Measurements from ENCODE around the gene HSD17B12.
"Not testable (repeated sequence)": the region's sequence is repeated elsewhere in the genome, so short reads cannot be mapped to it uniquely, and the experiment has no call there.

Gene HSD17B12

GRCh38 chr11:43649501-43649900, 31.0 kb upstream of the HSD17B12 start:
- WGBS = 95% methylated on average over 4 of the region's 4 CpGs
- Histone ChIP-seq H3K27me3 (ENCODE audit: insufficient read depth, low read length) (no peaks in the 10 kb centered on the region), H3K9me3 (ENCODE audit: insufficient read depth, low read depth, low read length) (no peaks in the 10 kb centered on the region)

GRCh38 chr11:43649921-43650320, 30.6 kb upstream of the HSD17B12 start:
- WGBS = 100% methylated on average over 1 of the region's 1 CpG
- no peak overlapping the region for H3K4me3 ChIP-seq (ENCODE audit: low read length)
- no peaks in the 10 kb centered on the region for H3K9me3 ChIP-seq (ENCODE audit: insufficient read depth, low read depth, low read length)
- H3K27me3 ChIP-seq (ENCODE audit: insufficient read depth, low read length) = no peaks in the 10 kb centered on the region
- H3K9ac ChIP-seq (ENCODE audit: low read depth, low read length) = no peak overlapping the region
- no peaks in the 10 kb centered on the region; the same call in 1 of the 2 replicates for H3K4me1 ChIP-seq (ENCODE audit: insufficient read depth, low read length)
- H3K27ac ChIP-seq (ENCODE audit: low read depth, low read length) = no peak overlapping the region
- no peaks in the 10 kb centered on the region; the same call in 1 of the 2 replicates for H3K36me3 ChIP-seq (ENCODE audit: insufficient read depth, low read length)

More at GRCh38 chr11:43649501-43649900, 31.0 kb upstream of the HSD17B12 start:
- H3K27ac ChIP-seq (ENCODE audit: low read depth, low read length) = no peak overlapping the region
- no peak overlapping the region for H3K9ac ChIP-seq (ENCODE audit: low read depth, low read length)
- no peak overlapping the region for H3K4me3 ChIP-seq (ENCODE audit: low read length)
- no peaks in the 10 kb centered on the region; the same call in 1 of the 2 replicates for H3K36me3 ChIP-seq (ENCODE audit: insufficient read depth, low read length)
- no peaks in the 10 kb centered on the region; the same call in 1 of the 2 replicates for H3K4me1 ChIP-seq (ENCODE audit: insufficient read depth, low read length)

- not testable (repeated sequence) for H3K4me3 ChIP-seq (ENCODE audit: low read length); H3K27me3 ChIP-seq (ENCODE audit: insufficient read depth, low read length); H3K9ac ChIP-seq (ENCODE audit: low read depth, low read length); H3K36me3 ChIP-seq (ENCODE audit: insufficient read depth, low read length); H3K27ac ChIP-seq (ENCODE audit: low read depth, low read length); H3K4me1 ChIP-seq (ENCODE audit: insufficient read depth, low read length)
- peaks cover 10% of the 10 kb centered on the region; the same call in 1 of the 2 replicates for H3K9me3 ChIP-seq (ENCODE audit: insufficient read depth, low read depth, low read length)
- WGBS = 91% methylated on average over 9 of the region's 9 CpGs
Measured at GRCh38 chr11:43663018-43663417, 17.5 kb upstream of the HSD17B12 start.

DNA sequence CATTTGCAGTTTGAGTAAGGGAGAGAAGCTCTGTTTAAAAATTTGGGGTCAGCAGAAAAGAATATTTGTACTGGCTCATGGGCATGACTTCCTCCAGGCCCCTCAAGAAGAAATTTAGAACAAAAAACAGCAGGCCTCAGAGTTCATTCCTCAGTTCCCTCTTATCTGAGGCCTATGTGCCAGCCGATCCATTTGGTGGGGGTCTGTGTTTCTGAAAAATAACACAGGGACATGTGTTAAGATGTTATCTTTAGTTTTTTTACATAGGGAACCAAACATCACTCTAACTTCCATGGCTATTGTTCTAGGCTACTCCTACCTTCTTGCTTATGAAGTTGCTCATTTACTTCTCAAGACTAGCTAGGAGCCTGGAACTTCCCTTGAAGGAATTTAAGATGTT, 16.2 kb upstream of the HSD17B12 start:
- Histone ChIP-seq H3K9me3 (ENCODE audit: insufficient read depth, low read depth, low read length) (peaks cover 9% of the 10 kb centered on the region; the same call in 1 of the 2 replicates), H3K27ac (ENCODE audit: low read depth, low read length) (no peak overlapping the region), H3K27me3 (ENCODE audit: insufficient read depth, low read length) (no peaks in the 10 kb centered on the region), H3K9ac (ENCODE audit: low read depth, low read length) (no peak overlapping the region), H3K36me3 (ENCODE audit: insufficient read depth, low read length) (no peaks in the 10 kb centered on the region), H3K4me3 (ENCODE audit: low read length) (no peak overlapping the region), H3K4me1 (ENCODE audit: insufficient read depth, low read length) (no peaks in the 10 kb centered on the region)
- WGBS = 83% methylated on average over 1 of the region's 1 CpG

DNA sequence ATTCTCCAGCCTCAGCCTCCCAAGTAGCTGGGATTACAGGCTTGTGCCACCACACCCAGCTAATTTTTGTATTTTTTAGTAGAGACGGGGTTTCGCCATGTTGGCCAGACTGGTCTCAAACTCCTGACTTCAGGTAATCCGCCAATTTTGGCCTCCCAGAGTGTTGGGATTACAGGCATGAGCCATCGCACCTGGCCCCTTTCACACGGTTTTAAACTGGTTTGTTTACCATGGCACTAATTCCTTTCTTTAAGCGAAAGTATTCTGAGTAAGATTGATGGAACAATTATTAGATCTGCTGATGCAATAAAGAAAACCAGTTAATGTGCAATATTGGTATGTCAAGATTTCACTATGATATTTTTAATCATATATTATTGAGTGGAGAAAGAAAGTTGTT, 9.3 kb upstream of the HSD17B12 start:
- H3K9me3 ChIP-seq (ENCODE audit: insufficient read depth, low read depth, low read length); H3K4me1 ChIP-seq (ENCODE audit: insufficient read depth, low read length); H3K27ac ChIP-seq (ENCODE audit: low read depth, low read length); H3K9ac ChIP-seq (ENCODE audit: low read depth, low read length); H3K36me3 ChIP-seq (ENCODE audit: insufficient read depth, low read length); H3K27me3 ChIP-seq (ENCODE audit: insufficient read depth, low read length); H3K4me3 ChIP-seq (ENCODE audit: low read length): not testable (repeated sequence)
- WGBS = 92% methylated on average over 6 of the region's 6 CpGs

DNA sequence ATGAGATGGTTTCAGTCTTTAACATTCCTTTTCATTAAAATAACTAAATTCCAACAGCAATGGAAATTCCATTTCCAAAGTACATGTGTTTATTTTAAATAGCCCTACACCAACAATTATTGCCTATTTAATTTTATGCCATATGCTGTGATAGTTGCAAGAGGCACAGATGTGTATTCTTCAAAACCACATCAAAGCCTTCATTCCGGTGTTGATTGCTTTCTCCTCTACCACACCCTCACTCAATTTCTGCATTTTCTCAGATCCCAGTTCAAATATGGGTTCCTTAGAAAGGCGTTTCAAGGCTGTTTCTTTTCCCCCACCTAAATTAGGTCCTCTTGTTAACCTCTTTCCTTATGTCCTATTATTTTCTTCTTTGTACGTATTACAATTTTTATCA, 6.0 kb upstream of the HSD17B12 start:
- H3K9me3 ChIP-seq (ENCODE audit: insufficient read depth, low read depth, low read length) = no peaks in the 10 kb centered on the region
- H3K4me3 ChIP-seq (ENCODE audit: low read length) = no peak overlapping the region
- H3K4me1 ChIP-seq (ENCODE audit: insufficient read depth, low read length) = no peaks in the 10 kb centered on the region
- WGBS = 84% methylated on average over 2 of the region's 3 CpGs
- no peaks in the 10 kb centered on the region for H3K36me3 ChIP-seq (ENCODE audit: insufficient read depth, low read length)
- H3K9ac ChIP-seq (ENCODE audit: low read depth, low read length) = no peak overlapping the region
- no peak overlapping the region for H3K27ac ChIP-seq (ENCODE audit: low read depth, low read length)
- H3K27me3 ChIP-seq (ENCODE audit: insufficient read depth, low read length) = no peaks in the 10 kb centered on the region

DNA sequence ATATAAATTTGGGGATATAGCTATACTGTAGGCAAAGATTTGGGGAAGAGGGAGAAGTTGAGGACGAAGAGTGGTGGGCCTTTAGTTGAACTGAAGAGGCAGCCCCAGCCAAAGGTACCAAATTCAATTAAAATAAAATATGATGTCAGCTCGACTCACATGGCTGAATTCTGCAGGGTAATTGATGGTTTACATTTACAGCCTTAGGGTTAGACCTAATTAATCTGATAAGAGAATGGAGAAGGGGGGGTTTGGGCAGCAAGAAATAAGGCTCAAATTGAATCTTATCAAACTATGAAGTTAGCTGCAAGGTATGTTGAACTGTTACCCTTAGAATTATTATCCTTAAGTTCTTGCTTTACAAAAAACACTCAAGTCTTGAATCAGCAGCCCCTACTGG, 3.6 kb upstream of the HSD17B12 start:
- WGBS = 86% methylated on average over 2 of the region's 2 CpGs
- 0 out of 2 replicates have a peak, but pooled peaks cover 2% of the 10 kb centered on the region for H3K4me1 ChIP-seq (ENCODE audit: insufficient read depth, low read length)
- H3K27ac ChIP-seq (ENCODE audit: low read depth, low read length) = no peak overlapping the region
- no peaks in the 10 kb centered on the region for H3K36me3 ChIP-seq (ENCODE audit: insufficient read depth, low read length)
- H3K4me3 ChIP-seq (ENCODE audit: low read length) = no peak overlapping the region
- no peaks in the 10 kb centered on the region for H3K27me3 ChIP-seq (ENCODE audit: insufficient read depth, low read length)
- H3K9ac ChIP-seq (ENCODE audit: low read depth, low read length) = no peak overlapping the region
- no peaks in the 10 kb centered on the region for H3K9me3 ChIP-seq (ENCODE audit: insufficient read depth, low read depth, low read length)

GRCh38 chr11:43681401-43681942, 934 bp downstream of the HSD17B12 start:
- no peaks in the 10 kb centered on the region for H3K27me3 ChIP-seq (ENCODE audit: insufficient read depth, low read length)
- peak overlapping the region; percentile 97 for H3K4me3 ChIP-seq (ENCODE audit: low read length)
- peak overlapping the region; percentile 89 for H3K27ac ChIP-seq (ENCODE audit: low read depth, low read length)
- H3K9ac ChIP-seq (ENCODE audit: low read depth, low read length) = peak overlapping the region; percentile 85
- 19% methylated on average over 11 of the region's 12 CpGs for WGBS
- H3K9me3 ChIP-seq (ENCODE audit: insufficient read depth, low read depth, low read length) = no peaks in the 10 kb centered on the region
- peaks cover 26% of the 10 kb centered on the region for H3K36me3 ChIP-seq (ENCODE audit: insufficient read depth, low read length)
- H3K4me1 ChIP-seq (ENCODE audit: insufficient read depth, low read length) = peaks cover 36% of the 10 kb centered on the region

DNA sequence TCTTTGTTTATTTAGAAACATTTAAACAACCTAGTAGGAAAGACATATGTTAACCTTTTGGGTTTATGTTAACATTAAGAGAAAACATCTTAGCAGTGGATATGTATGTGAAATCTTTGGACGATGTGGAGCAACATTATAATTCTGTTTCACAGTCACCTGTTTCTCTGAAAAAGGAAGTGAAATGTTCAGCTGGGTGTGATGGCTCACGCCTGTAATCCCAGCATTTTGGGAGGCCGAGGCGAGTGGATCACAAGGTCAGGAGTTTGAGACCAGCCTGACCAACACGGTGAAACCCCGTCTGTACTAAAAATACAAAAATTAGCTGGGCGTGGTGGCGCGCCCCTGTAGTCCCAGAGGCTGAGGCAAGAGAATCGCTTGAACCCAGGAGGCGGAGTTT, 1.5 kb downstream of the HSD17B12 start:
- not testable (repeated sequence) for H3K27ac ChIP-seq (ENCODE audit: low read depth, low read length); H3K9me3 ChIP-seq (ENCODE audit: insufficient read depth, low read depth, low read length); H3K27me3 ChIP-seq (ENCODE audit: insufficient read depth, low read length)
- Histone ChIP-seq H3K4me3 (ENCODE audit: low read length) (peak overlapping the region; percentile 97), H3K36me3 (ENCODE audit: insufficient read depth, low read length) (peaks cover 26% of the 10 kb centered on the region), H3K4me1 (ENCODE audit: insufficient read depth, low read length) (peaks cover 38% of the 10 kb centered on the region), H3K9ac (ENCODE audit: low read depth, low read length) (peak overlapping the region; percentile 85)
- WGBS = 89% methylated on average over 11 of the region's 11 CpGs

DNA sequence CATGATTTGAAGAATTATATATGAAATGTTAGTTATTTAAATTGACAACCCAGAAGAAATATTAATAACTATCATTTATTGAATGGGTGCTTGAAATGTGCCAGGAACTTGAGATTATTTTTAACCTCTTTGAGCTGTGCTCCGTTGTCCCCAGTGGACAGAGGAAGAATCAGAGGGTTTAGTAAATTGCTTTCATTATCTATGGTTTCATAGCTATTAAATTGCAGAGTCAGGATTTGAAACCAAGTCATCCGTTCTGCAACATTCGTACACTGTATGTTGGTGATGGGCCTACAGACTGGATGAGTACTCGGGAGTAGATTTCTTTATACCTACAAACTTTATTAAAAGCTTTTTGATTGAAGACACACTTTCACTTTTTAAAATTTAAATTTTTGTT, 4.9 kb downstream of the HSD17B12 start:
- H3K27ac ChIP-seq (ENCODE audit: low read depth, low read length) = no peak overlapping the region
- H3K36me3 ChIP-seq (ENCODE audit: insufficient read depth, low read length) = peaks cover 27% of the 10 kb centered on the region
- H3K4me3 ChIP-seq (ENCODE audit: low read length) = no peak overlapping the region
- peaks cover 44% of the 10 kb centered on the region for H3K4me1 ChIP-seq (ENCODE audit: insufficient read depth, low read length)
- WGBS = 89% methylated on average over 3 of the region's 4 CpGs
- no peaks in the 10 kb centered on the region for H3K27me3 ChIP-seq (ENCODE audit: insufficient read depth, low read length)
- no peak overlapping the region for H3K9ac ChIP-seq (ENCODE audit: low read depth, low read length)
- no peaks in the 10 kb centered on the region for H3K9me3 ChIP-seq (ENCODE audit: insufficient read depth, low read depth, low read length)

DNA sequence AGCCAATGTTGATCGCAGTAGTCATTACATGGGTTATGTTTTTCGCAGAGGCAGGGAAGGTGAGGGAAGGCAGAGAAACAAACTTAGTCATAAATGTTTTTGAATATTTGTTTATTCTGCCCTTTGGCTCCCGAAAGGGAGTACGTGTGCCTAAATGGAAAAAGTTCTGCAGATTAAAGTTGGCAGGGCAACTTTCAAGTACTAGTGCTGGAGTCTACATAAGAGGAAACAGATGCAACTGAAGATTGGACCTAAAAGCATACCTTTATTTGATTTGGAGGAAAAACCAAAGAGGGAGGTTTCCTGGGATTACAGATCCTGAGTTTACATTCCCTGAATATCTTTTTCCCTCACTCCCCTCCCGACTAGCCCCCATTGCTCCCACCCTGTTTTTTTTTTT, 5.7 kb downstream of the HSD17B12 start:
- peaks cover 44% of the 10 kb centered on the region for H3K4me1 ChIP-seq (ENCODE audit: insufficient read depth, low read length)
- no peaks in the 10 kb centered on the region for H3K27me3 ChIP-seq (ENCODE audit: insufficient read depth, low read length)
- no peak overlapping the region for H3K9ac ChIP-seq (ENCODE audit: low read depth, low read length)
- peaks cover 34% of the 10 kb centered on the region for H3K36me3 ChIP-seq (ENCODE audit: insufficient read depth, low read length)
- H3K27ac ChIP-seq (ENCODE audit: low read depth, low read length) = no peak overlapping the region
- WGBS = 92% methylated on average over 5 of the region's 5 CpGs
- no peaks in the 10 kb centered on the region for H3K9me3 ChIP-seq (ENCODE audit: insufficient read depth, low read depth, low read length)
- no peak overlapping the region for H3K4me3 ChIP-seq (ENCODE audit: low read length)
